ENCODE measurements around the gene FBXO48. TPM values are rescaled to one million over a fixed set of nuclear protein-coding genes. Genes with fewer than 3 reads are reported as not detected.

The FBXO48 gene
- total RNA-seq, 1 experiment from 2014 or later = 1.7 TPM

DNA sequence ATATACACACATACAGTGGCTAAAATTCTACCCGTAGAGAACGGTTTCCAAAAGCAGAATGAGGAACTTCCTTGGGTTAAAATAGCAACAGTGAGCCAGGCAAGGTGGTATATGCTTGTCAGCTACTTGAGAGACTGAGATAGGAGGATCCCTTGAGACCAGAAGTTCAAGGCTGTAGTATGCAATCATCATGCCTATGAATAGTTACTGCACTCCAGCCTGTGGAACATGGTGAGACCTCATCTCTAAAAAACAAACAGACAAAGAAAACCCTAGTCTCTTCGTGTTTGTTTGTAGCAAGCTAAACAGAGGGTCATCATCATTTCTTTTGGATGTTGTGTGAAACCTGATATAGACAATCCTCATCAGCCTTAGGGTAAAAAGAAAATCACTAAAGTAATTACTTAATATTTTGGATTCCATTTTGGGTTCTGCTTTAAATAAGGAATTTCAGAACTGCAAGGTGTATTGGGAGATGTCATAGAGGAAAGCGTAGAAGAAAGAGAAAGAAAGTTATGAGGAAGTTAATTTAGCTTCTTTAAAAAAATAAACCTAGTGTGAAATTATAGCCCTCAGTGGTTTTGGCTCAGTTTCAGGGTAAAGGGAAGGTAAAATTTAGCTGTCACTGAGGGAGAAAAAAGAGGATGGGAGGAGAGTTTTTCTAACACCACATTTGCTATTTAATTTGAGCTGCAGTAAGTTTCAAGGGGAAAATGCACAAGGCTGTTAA lies 55.5 kb downstream of the FBXO48 start:
- TF ChIP-seq, protein P1, sequence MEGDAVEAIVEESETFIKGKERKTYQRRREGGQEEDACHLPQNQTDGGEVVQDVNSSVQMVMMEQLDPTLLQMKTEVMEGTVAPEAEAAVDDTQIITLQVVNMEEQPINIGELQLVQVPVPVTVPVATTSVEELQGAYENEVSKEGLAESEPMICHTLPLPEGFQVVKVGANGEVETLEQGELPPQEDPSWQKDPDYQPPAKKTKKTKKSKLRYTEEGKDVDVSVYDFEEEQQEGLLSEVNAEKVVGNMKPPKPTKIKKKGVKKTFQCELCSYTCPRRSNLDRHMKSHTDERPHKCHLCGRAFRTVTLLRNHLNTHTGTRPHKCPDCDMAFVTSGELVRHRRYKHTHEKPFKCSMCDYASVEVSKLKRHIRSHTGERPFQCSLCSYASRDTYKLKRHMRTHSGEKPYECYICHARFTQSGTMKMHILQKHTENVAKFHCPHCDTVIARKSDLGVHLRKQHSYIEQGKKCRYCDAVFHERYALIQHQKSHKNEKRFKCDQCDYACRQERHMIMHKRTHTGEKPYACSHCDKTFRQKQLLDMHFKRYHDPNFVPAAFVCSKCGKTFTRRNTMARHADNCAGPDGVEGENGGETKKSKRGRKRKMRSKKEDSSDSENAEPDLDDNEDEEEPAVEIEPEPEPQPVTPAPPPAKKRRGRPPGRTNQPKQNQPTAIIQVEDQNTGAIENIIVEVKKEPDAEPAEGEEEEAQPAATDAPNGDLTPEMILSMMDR (IDR thresholded peaks at IDR 0.05; ENCODE audit: unreplicated experiment) = no peak
- DNase-seq (ENCODE audit: unreplicated experiment) = no peak
- peaks cover 23% of the 10 kb centered on the region for H3K27me3 Mint-ChIP-seq (ENCODE audit: insufficient read depth, unreplicated experiment)
- no peaks in the 10 kb centered on the region for H3K4me1 Mint-ChIP-seq (ENCODE audit: insufficient read depth, unreplicated experiment)
- no peaks in the 10 kb centered on the region for H3K36me3 Mint-ChIP-seq (ENCODE audit: insufficient read depth, unreplicated experiment)
- POLR2A ChIA-PET = interaction anchor here (0.7 kb wide), 1 partner anchor 25 kb away, joined by 4 read pairs; no protein-coding TSS in a partner anchor
- intact Hi-C loops (cut with micrococcal nuclease) = no loop called here
- H3K27ac Mint-ChIP-seq (ENCODE audit: low read depth, unreplicated experiment) = no peak overlapping the region
- CTCF ChIA-PET = no interaction called here
- H3K4me3 Mint-ChIP-seq (ENCODE audit: unreplicated experiment) = no peak overlapping the region
- peaks cover 8% of the 10 kb centered on the region for H3K9me3 Mint-ChIP-seq (ENCODE audit: unreplicated experiment)
- no TSS peak for BruUV-seq (replicated peaks)

Other genes starting within 250 kb of the FBXO48 start
- gene PPP3R1, start 214.8 kb downstream of the FBXO48 start, total RNA-seq (2022) = 50.9 and 54.6 TPM in 2 replicates
- 0.84 and 2.4 TPM in 2 replicates for gene CNRIP1, start 147.3 kb downstream of the FBXO48 start, total RNA-seq (2022)
- gene PLEK, start 102.0 kb downstream of the FBXO48 start, total RNA-seq (2022) = not detected in 2 replicates
- 4.0 TPM in 2 replicates for gene APLF, start 291 bp upstream of the FBXO48 start, total RNA-seq (2022)
- gene PROKR1, start 176.3 kb upstream of the FBXO48 start, total RNA-seq (2022) = not detected in 2 replicates